Heart left ventricle (tissue), 16 donors: ENCODE measurements around the gene FAM168B. TPM values are rescaled to one million over a fixed set of nuclear protein-coding genes. Genes with fewer than 3 reads are reported as not detected.

Source experiments
- ATAC-seq, 4 donors: fragments of 200-7000 bp; cut with Tn5 transposase; one replicate each; pipeline ENCODE4 v1.9.1; 2020 to 2022; ENCODE audit warnings: moderate library complexity in 4 of 4, mild to moderate bottlenecking in 3 of 4, moderate number of reproducible peaks in 1 of 4
- DNase-seq, 5 donors: peaks; one replicate each; pipeline ENCODE4 v3.0.0-alpha.2; 2020
- H3K27ac ChIP-seq, 12 donors: fragments of 200-600 bp; sonication (generic) in 4 of 12; one replicate each; pipeline versions ENCODE4 v1.5.0 to v1.8.0; 2016 to 2022; ENCODE audit warnings: mild to moderate bottlenecking in 2 of 12
- H3K27me3 ChIP-seq, 9 donors: fragments of 200-600 bp; sonication (generic) in 2 of 9; one replicate each; pipeline versions ENCODE4 v1.5.1 to v1.8.0; 2016 to 2022; ENCODE audit warnings: mild to moderate bottlenecking in 3 of 9
- H3K36me3 ChIP-seq, 9 donors: fragments of 200-600 bp; sonication (generic) in 2 of 9; one replicate each; pipeline versions ENCODE4 v1.5.0 to v1.8.0; 2018 to 2022; ENCODE audit warnings: mild to moderate bottlenecking in 2 of 9
- H3K4me1 ChIP-seq, 12 donors: fragments of 200-600 bp; sonication (generic) in 4 of 12; one replicate each; pipeline versions ENCODE4 v1.5.0 to v1.8.0; 2016 to 2022; ENCODE audit warnings: mild to moderate bottlenecking in 3 of 12
- H3K4me3 ChIP-seq, 12 donors: fragments of 200-600 bp; sonication (generic) in 4 of 12; one replicate each; pipeline versions ENCODE4 v1.5.0 to v1.8.0; 2017 to 2022; ENCODE audit warnings: mild to moderate bottlenecking in 9 of 12, moderate library complexity in 4 of 12
- H3K9me3 ChIP-seq, 12 donors: fragments of 200-600 bp; sonication (generic) in 4 of 12; one replicate each; pipeline versions ENCODE4 v1.5.0 to v1.8.0; 2016 to 2022; ENCODE audit warnings: mild to moderate bottlenecking in 1 of 12
- CTCF ChIP-seq, 12 donors: fragments of 200-600 bp; sonication (generic) in 4 of 12; IDR thresholded peaks; one replicate each; pipeline versions ENCODE4 v1.5.0 to v1.8.0; 2018 to 2022; ENCODE audit warnings: antibody characterized with exemption in 12 of 12, mild to moderate bottlenecking in 5 of 12
- POLR2A ChIP-seq, 2 donors: fragments of 450-650 bp; IDR thresholded peaks; one replicate each; pipeline ENCODE4 v1.6.1; 2017; ENCODE audit warnings: antibody characterized with exemption in 2 of 2, mild to moderate bottlenecking in 2 of 2, moderate library complexity in 2 of 2
- WGBS, 4 donors: extraction: QIAGEN DNeasy Blood & Tissue Kit in 2 of 4; methylation state at CpG; one replicate each; pipeline versions ENCODE4 v1.1.5 to v1.1.7; 2013 to 2018; 5-methylcytosine and 5-hydroxymethylcytosine counted together
- intact Hi-C, 10 donors: fragments of 100-400 bp; cut with DNase I; formaldehyde crosslinking; loops; one replicate each; pipeline versions ENCODE4 v1.11.1 to v1.14.2; 2022
- polyA plus RNA-seq, 2 donors: library from polyadenylated mRNA; stranded (reverse); fragments of 200-250 nt; gene quantifications; one replicate each; pipeline ENCODE4 v1.2.3, GENCODE V29; 2013
- total RNA-seq, 9 donors: library from RNA; depleted of rRNA in 2 of 9; stranded (reverse); fragments of >200 nt in 2 of 9; fragmentation: NEBNext Ultra II Directional in 3 of 9; extraction: Animal tissue kit (Norgen Biotek cat#: 25700) in 3 of 9; gene quantifications; one replicate each; pipeline versions ENCODE4 v1.1.0 to v1.2.4, GENCODE V29; 2016 to 2023
- donor health status: ischemic (EF 13 %, LVEDD 7.1; RV severe dilation, severe dysfunction).
- donor health status: healthy with polysubstance abuse.
- donor health status: DM: no; HTN: yes; CAD: no.
- donor health status: DM: no; HTN: no; CAD: no.
- donor health status: ischemic (EF 25% LVEDD 6.9; RV normal size, moderate dysfunction).
- donor health status: ischemic (EF 25% LVEDD 5.7; RV mildly dilated, moderate dysfunction).
- donor health status: healthy.
- donor health status: DM: yes; HTN: yes; CAD: no.
- donor health status: ischemic (EF 35%, LVEDD 5.7; RV mildly dilated, moderate dysfunction).
- donor health status: nonischemic (EF 11% LVEDD 7.7; RV severe dilation, severe dysfunction).
- donor health status: DM: yes; HTN: yes; CAD: no.
- donor health status: PGD.
- donor health status: ischemic (EF 29% LVEDD 5.4; RV normal size, mild dysfunction).
- donor health status: nonischemic (EF 23%, LVEDD 6.1; RV moderate dilation, normal function).

FAM168B gene
- total and polyA plus RNA-seq, 11 donors, result 23.0 to 174 (median 86.9) TPM

GRCh38 chr2:131046028-131046917 lies 47.0 kb downstream of the FAM168B start:
- H3K27ac ChIP-seq, result no peak overlapping the region
- peaks cover 0 to 53% (median 46%) of the 10 kb centered on the region in 9 donors for H3K36me3 ChIP-seq
- peaks cover 0 to 12% (median 0%) of the 10 kb centered on the region in 12 donors for H3K4me1 ChIP-seq
- H3K27me3 ChIP-seq, result no peaks in the 10 kb centered on the region
- TF ChIP-seq POLR2A (IDR thresholded peaks at IDR 0.05) (no peak), CTCF (IDR thresholded peaks at IDR 0.05) (no peak)
- H3K4me3 ChIP-seq, result no peak overlapping the region
- DNase-seq (no peak), ATAC-seq (peak; percentile 10 to 48 (median 35))
- no peaks in the 10 kb centered on the region for H3K9me3 ChIP-seq
- intact Hi-C loops, result no loop called here
- WGBS, 4 donors, result 83 to 92% (median 89%) methylated on average over 26 to 32 of the region's 32 CpGs

- 84 to 100% (median 93%) methylated on average over 3 to 8 of the region's 8 CpGs for WGBS, 4 donors
- no peaks in the 10 kb centered on the region for H3K9me3 ChIP-seq
- no peak overlapping the region for H3K4me3 ChIP-seq
- peaks cover 0 to 44% (median 38%) of the 10 kb centered on the region in 9 donors for H3K36me3 ChIP-seq
- no peak overlapping the region for H3K27ac ChIP-seq
- peaks cover 0 to 8% (median 0%) of the 10 kb centered on the region in 9 donors for H3K27me3 ChIP-seq
- DNase-seq, result no peak
- TF ChIP-seq CTCF (IDR thresholded peaks at IDR 0.05) (no peak), POLR2A (IDR thresholded peaks at IDR 0.05) (no peak)
- intact Hi-C loops, result no loop called here
- ATAC-seq, result peak in 2 of 4 donors; percentile 3 to 4
- H3K4me1 ChIP-seq, result peaks cover 0 to 20% (median 2%) of the 10 kb centered on the region in 12 donors
These were observed 47.8 kb downstream of the FAM168B start for GRCh38 chr2:131045286-131046027.

DNA sequence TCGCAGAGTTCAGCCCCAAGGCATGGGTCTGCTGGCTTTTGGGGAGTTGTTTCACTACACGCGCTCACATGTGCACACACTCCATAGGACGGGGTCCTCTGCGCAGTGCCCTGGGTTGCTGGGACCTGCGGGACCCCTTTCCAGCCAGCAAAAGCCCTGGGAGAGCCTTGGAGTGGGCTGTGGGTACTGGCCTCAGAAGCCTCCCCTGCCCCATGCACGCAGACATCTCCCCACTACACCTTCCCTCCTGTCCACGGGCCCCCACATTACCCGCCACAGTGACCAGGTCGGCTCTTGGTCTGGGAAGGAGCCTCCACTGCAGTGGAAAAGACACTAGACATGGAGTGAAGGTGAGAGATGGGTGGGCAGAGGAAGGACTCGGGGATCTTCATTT lies 48.5 kb downstream of the FAM168B start:
- peaks cover 0 to 27% (median 6%) of the 10 kb centered on the region in 12 donors for H3K4me1 ChIP-seq
- H3K36me3 ChIP-seq, result peaks cover 0 to 37% (median 31%) of the 10 kb centered on the region in 9 donors
- 80 to 95% (median 92%) methylated on average over 6 to 11 of the region's 11 CpGs for WGBS, 4 donors
- no peak overlapping the region for H3K27ac ChIP-seq
- ATAC-seq, result no peak
- H3K4me3 ChIP-seq, result no peak overlapping the region
- TF ChIP-seq CTCF (IDR thresholded peaks at IDR 0.05) (no peak), POLR2A (IDR thresholded peaks at IDR 0.05) (no peak)
- DNase-seq, result peak in 1 of 5 donors; percentile 6
- H3K27me3 ChIP-seq, result peaks cover 0 to 15% (median 0%) of the 10 kb centered on the region in 9 donors
- H3K9me3 ChIP-seq, result no peaks in the 10 kb centered on the region
- intact Hi-C loops, result no loop called here
